NCI-H2029 treated with DMSO at 0.1 percent for 48 hours (cell line): ENCODE measurements around the gene LIFR.

Source experiments
- DNase-seq: peaks from one replicate; lab custom pipeline; 2025; lab: John Stamatoyannopoulos, UW

The LIFR gene

DNA sequence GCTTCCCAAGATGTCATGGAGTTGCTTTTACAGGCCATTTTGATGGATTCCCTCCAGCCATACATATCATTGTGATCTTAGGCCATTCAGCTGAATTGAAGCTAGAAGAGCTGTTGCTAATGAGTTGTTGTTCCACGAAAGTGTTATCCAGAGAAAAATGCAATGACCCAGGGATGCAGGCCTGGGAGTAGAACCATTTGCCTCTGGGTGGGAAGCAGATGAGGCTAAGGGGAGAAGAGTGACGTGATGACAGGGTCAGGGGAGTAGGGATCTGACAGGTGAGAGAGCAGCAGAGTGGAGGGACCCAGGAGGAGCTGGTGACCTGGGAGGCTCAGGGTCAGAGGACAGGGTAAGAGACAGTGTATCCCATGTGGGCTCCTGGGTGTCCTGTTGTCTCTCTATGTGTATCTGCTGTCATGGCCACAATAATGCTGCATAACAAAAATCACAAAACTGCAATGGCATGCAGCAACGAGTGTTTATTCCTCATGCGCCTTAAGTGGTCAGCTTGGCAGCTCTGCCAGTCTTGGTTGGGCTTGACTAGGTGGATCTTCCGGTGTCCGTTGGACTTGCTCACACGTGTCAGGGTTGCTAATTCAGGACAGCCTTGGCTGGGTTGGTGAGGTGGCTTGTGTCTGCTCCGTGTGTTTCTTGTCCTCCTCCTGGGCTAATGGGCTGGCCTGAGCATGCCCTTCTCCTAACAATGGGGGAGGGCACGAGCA, 90.6 kb downstream of the LIFR start:
- no peak for DNase-seq

DNA sequence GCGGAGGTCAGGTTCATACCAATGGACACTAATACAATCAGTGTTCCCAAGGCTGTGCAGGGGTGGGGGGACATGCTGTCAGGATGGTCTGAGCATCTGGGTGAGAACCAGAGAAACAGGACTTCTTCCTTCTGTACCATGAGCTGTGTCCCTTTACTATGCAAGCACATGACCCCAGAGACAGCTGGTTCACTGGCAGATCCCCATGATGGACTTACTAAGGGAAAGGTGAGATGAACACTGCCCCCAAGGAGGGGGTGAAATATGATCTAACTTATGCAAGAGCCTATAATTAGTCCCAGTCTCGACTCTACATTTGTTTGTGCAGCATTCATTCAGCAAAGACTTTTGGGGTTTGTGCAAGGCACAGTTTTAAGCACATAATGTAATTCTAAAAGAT, 91.4 kb downstream of the LIFR start:
- no peak for DNase-seq

DNA sequence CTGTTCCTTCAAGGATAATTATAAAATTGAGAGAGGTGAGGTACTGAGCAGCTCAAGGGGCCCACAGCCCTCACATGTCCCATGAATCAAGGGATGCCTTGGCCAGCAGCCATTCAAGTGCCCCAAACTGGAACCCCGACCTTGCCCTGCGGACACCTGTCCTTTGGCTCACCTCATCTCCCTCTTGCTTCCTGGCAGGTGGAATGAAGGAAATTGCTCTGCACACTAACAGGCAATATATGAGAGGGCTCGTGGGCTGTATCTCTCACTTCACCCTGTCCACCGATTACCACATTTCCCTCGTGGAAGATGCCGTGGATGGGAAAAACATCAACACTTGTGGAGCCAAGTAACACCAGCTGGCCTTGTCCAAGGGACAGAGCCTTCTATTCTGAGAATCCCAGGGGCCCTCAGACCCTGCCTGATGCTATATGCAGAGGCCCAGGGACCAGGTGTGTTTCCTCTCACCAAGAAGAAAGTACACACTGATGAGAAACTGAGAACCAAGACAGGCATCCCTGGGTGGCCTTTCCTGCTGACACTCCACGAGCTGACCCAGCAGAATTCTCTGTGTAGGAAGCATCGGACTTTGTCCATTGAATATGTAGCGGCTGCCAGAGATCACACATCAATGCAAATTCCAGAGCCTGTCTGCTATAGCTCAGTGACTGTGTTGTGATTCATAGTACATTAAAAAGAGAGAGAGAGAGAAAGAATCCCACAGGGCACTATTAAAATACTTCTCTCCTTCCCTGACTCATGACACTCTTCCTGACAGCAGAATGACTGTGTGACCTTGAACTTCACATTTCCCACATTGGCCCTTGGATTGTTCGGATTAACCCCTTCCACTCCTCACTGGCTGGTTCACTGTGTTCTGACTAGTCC, 92.6 kb downstream of the LIFR start:
- no peak for DNase-seq

DNA sequence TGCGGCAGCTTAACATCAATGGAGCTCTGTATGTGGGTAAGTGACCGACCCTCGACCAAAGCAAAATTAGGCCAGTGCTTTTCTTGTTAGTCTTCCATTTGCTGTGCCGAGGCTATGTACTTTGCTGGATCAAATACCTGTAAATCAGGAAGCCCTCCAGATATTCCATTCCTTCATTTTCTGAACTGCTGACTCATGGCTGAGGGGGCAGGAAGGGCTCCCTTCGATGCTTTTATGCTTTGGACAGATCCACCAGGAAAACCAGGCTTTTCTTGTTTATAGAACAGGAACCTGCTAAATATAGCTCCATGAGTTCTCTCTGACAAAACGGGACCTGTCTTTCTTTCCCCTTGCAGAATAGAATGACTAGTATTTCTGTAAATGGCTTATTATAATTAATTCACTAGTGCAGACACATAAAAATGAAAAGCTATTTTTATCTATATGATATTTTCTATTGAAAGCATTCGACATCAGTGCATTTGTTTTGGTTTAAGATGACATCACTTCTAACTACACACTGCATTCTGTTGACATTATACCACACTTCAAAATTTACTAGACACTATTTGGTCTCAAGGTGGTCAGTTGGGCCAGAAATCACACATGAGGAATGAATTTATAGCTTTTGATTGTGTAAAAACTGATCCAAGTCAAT, 93.3 kb downstream of the LIFR start:
- DNase-seq, result no peak

DNA sequence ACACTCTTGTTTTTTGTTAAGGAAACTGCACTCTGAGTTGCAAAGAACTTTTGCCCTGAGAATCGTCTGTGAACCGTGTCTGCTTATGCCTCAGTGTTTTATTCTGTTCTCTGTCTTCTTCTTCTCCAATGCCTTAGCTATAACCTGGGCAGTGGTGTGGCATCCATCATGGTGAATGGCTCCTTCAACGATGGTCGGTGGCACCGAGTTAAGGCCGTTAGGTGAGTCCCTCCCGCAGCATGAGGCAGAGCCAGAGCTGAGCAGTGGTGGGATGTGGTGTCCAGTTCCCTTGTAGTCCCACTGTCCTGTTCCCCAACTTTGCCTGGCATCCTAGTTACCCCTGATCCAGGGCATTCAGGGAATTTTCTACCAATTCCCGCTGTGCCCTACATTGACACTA, 98.3 kb downstream of the LIFR start:
- no peak for DNase-seq

DNA sequence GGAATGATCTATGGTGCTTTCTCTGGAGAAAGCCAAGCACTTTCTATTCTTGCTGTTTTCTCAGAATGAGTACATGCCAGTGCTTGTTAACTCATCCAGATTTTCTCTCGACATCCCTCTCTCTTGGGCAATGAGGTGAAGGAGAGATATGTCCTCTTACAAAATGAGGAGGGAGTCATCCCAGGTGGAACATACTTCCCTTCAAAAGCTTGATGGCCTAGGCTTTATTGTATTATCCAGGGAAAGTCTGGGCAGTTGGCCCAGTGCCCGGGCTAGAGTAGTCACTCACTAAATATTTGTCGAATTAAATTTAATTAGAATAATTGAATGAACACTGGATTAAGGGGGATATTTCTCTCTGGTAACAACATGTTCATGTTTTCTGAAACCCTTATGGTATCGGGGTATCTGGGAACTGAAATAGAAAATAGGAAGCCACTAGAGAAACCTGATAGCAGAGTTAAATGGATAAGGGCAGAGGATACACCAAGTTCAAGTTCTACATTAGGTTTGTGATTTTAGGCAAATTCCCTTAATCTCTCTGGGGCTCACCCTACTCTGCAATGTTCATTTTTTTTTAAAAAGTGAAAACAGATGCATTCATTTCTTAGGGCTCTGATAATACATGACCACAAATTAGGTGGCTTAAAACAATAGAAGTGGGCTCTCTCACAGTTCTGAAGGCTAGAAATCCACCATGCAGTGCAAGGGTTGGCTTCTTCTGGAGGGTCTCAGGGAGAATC, 99.6 kb downstream of the LIFR start:
- DNase-seq, result no peak

DNA sequence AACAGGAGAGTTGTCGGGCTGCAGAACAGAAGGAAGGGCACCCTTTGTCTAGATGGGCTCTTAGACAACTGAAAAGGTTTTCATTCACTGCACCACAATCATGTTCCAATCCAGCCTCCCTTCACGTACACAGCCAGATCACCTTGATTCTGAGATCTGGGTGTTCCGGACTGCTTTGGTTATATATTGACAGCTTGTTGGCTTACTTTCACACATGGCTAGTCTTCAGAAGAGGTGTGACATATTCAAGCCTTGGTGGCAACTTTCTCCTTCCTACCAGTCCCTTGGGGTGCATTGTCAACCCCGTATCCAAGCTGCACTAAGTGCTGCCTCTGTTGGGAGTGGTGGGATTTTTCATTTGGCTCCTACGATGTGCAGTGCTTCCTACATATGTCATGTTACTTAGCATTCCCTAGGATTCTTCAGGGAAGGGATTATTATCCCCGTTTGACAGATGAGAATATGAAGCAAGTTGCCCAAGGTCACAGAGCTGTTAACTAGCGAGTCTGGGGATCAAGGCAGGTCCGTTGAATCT, 100.6 kb downstream of the LIFR start:
- DNase-seq, result no peak

DNA sequence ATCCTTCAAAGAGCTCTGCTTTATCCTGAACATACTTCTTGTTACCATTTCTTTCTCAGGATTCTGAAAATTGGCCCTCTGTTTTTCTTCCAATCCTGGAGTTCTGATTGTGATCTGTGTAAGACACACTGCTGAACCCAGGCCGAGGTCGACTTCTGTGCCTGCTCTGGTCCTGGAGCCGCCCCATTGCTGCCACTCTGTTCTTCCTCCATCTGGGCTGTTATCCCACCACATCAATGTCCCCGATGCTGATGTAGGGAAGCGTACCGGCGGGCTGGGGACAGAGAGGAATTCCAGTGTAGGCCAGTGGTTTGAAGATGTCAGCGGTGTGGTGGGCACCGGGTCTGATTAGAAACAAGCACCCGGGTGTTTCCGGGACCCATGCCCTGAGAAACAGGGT, 102.5 kb downstream of the LIFR start:
- DNase-seq, result no peak

DNA sequence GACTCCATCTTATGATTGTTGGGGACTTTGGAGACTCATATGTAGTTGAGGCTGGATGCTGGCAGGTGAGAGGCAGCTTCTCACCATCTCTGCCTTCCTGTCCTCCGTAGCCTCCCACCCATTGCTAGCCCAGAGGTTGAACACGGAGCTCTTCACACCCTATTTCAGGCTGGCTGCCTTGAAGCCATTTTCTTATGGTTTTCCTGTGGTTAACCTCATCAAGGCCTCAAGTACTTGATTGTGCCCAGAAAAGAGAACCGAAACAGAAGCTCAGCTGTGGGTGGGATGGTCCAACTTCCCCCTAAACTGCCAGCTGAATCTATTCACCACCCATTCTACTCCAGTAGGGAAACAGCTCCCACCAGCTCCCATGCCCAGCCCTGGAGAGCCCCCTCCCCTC, 102.9 kb downstream of the LIFR start:
- no peak for DNase-seq

DNA sequence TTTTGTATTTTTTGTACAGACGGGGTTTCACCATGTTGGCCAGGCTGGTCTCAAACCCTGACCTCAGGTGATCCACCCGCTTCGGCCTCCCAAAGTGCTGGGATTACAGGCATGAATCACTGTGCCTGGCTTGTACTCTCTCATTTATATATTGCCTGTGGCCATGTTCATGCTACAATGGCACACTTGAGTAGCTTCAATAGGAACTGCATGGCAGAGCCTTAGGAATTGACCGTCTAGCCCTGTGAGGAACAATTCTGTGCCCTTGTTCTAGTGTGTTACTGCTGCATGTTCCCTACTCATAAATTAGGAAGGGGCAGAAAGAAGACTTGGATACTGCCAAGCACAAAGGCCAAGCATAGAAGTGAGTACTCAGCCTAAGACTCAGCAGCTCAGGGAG, 104.2 kb downstream of the LIFR start:
- no peak for DNase-seq

DNA sequence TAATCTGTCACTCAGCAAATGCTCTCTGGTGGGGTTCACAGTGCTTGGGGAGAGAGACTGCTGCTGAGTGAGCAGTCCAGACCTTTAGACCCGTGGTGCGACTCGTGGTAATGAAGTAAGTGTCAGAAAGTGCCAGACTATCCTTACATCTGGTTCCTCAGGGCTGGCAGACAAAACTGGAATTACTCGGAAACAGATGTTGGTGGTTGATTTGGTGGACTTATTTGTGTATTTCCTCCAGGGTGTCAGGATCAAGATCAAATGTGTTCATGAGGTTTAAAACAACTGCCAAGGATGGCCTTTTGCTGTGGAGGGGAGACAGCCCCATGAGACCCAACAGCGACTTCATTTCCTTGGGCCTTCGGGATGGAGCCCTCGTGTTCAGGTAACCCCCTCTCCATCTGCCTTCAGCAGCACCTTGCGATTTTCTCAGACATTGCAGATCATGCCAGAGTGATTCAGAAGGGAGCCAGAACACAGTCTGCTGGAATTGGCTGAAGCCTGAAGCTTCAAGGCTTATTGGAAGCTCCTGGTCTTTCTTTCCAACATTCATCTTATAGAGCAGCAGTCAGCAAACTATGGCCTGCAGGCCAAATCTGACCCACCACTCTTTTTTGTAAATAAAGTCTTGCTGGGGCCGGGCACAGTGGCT, 105.2 kb downstream of the LIFR start:
- no peak for DNase-seq

DNA sequence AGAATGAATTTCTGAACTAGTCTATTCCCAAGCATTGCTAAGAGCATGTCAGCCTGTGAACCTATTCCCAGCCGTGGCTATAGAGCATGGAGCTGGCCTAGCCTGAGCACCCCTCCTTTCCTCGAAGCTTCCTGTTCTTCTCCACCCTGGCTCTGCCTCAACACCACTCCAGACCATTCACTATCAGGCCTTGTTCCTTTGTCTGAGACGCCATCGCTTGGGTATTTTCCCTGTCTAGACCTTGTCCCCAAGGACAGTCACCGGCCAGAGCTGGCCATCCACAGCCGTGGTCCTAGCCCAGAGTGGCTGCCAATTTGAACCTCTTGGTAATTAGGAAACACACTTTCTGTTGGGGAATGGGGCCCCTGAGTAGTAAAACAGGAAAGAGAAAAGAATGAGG, 105.8 kb downstream of the LIFR start:
- no peak for DNase-seq

DNA sequence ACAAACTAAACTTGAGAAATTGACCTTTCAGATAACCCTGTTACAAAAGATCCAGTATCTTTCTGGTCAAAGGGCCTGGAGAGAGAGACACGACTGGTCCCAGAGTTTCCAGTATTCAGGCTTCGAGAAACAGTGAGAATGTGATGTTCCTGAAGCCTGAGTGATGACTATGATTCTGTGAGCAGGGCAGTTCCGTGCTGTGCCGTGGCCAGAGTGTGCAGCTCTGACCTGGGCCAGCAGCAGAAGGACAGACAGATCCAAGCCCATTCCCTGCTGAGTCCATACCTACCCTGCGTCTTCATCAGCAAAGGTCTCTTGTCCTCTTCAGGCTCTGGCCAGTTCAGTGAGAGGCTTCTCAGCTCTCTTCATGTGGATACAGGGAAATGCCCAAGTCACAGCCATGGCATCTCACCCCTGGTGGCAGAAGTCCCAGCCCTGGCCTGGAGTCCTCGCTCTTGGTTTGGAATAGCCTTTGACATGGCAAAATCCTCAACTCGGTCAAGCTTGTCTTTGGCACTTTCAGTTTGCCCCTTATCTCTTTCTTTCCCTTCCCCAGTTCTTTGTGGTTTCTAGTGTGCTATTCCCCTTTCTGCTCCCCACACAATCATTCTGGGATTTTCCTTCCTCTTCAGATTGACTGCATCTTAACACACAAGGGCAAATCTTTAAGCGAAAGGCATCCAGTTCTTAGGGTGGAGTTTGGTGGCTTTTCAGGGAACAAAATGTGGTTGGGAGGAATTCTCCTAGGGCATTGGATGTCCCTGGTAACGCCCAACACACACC, 107.7 kb downstream of the LIFR start:
- no peak for DNase-seq

DNA sequence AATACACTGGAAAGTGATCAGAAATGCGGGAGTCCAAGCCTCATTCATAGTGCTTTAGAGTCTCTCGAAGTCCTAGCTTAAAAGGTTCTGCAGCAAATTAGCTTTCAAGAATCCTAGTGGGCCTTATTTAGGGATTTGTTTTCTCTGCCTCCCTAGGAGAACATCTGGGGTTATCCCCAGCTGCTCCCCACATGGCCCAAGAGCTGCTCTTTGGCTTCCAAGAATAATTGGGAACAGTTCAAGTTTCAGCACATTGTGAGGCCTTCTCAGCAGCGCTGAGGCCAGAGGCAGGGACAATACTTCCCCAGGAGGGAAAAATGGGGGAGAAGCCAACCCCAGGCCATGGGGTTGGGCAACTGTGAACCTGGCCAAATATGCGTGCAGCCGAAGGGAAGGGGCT, 108.7 kb downstream of the LIFR start:
- DNase-seq, result no peak

DNA sequence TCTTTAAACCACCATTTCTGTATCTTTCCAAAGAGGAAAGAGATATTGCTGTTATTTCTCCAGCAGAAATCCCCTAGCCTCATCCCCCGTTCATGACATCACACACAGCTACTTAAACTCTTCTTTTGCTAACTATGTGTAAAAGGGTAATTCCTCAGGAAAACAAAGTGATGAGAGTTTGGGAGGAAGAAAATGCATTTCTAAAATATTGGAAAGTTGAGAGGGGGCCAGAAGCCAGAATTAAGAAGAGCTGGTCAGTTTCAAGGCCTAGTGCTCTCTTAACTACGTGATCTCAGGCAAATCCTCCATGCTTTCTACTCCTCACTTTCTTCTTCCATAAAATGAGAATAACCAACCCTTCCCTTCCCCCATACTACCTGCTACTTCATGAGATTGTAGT, 109.4 kb downstream of the LIFR start:
- DNase-seq, result no peak

DNA sequence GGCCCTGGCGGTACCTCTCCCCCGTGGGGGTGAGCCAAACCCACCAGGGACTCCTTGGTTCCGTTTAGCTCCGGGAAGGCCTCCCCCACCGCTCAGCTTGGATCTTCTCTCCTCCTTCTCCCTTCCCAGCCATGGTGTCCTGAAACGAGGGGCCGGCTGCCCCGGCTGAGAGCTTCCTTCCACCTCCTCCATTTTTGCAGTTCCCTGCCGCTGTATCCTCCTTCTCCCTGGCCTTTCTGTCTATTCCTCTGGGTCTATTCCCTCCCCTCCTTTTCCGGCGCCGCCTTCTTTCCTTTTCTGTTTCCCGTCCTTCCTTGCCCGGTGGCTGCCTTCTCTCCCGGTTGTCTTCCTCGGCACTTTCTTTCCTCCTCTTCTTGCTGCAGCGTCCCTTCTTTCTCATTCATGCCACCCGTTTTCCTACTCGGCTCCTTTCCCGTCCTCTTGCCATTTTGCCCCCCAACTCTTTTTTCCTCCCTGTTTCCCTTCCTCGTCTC, 110.4 kb downstream of the LIFR start:
- DNase-seq, result no peak

DNA sequence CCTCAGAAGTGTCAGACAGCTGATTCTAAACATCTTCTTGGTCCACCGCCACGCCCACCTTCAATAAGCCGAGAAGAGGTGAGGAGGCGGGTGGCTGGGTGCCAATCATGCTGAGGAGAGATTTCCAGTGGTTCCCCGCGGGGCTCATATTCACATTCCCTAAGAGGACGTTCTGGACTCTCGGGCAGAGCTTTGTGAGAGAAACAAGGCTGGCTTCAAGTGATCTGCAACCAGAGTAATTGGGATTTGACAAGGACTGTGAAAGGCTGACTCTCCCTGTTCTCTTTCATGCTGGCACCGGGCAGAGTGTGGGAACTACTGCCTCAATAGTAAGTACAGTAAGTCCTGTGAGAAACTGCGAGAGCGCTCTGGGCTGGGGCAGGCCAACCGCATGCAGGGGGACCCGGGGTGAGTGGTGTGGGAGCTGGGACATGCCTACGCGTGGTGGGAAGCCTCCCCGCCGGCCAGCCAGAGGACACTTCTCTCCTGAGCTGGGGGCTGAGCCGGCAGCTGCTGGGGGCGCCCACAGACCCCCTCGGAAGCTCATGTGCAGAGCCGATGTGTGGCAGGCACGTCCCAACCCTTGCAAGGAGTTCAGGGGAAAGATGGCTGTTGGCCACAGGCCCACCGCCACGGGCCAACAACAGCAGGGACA, 110.9 kb downstream of the LIFR start:
- DNase-seq, result no peak

DNA sequence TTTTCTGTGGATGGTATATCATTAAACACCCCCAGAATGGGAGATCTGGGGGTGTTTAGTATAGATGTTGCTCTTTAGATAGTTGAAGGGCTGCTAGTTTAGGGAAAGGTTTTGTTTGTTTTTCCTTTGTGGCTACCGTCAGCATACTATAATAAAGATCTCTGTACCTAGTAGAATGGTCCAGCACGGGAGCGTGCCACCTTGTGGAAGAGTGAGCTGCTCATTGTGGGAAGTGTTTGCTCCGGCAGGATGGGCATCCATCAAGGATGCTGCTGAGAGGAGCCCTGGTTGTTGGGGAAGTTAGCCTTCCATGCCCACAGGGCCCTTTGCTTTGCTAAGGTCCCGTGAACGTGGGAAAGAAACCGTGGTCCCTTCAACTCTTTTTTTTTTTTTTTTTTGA, 113.1 kb downstream of the LIFR start:
- no peak for DNase-seq

DNA sequence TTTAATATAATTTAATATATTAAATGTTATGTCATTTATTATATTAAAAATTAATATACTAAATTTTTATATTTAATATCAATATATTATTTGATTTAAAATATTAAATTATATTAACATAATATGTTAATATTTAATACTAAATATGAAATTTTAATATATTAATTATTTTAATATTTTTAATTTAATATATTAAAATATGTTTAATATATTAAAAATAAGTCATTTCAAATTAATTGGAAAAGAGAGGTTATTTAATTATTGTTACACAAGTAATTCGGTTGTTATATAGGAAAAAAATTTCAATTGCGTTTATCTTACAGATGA, 114.2 kb downstream of the LIFR start:
- no peak for DNase-seq
